ENCODE measurements around the gene DHX57. TPM values are rescaled to one million over a fixed set of nuclear protein-coding genes. Genes with fewer than 3 reads are reported as not detected.
"Not testable (repeated sequence)": the region's sequence is repeated elsewhere in the genome, so short reads cannot be mapped to it uniquely, and the experiment has no call there.

The DHX57 gene
- total and polyA plus RNA-seq, 8 donors: 6.0 to 12.1 (median 9.1) TPM

GRCh38 chr2:38829971-38830370, 45.8 kb downstream of the DHX57 start:
- Histone ChIP-seq H3K4me1 (no peaks in the 10 kb centered on the region), H3K27ac (no peak overlapping the region), H3K36me3 (peaks cover 0 to 13% (median 0%) of the 10 kb centered on the region in 3 donors), H3K27me3 (no peaks in the 10 kb centered on the region), H3K4me3 (no peak overlapping the region), H3K9me3 (no peaks in the 10 kb centered on the region)
- FAIRE-seq (no peak), DNase-seq (no peak), ATAC-seq (peak in 1 of 4 donors; percentile 30)
- TF ChIP-seq CTCF (IDR thresholded peaks at IDR 0.05): no peak
- intact Hi-C loops (cut with DNase I): no loop called here
- 95 to 98% methylated on average over 1 of the region's 1 CpG for WGBS, 2 donors

- no peaks in the 10 kb centered on the region for H3K27me3 ChIP-seq
- no peak for TF ChIP-seq CTCF (IDR thresholded peaks at IDR 0.05)
- no peak overlapping the region for H3K4me3 ChIP-seq
- intact Hi-C loops (cut with DNase I): no loop called here
- no peaks in the 10 kb centered on the region for H3K4me1 ChIP-seq
- peaks cover 0 to 7% (median 0%) of the 10 kb centered on the region in 3 donors for H3K36me3 ChIP-seq
- no peak overlapping the region for H3K27ac ChIP-seq
- ATAC-seq (no peak), FAIRE-seq (no peak), DNase-seq (no peak)
- 83% methylated on average over 4 of the region's 4 CpGs for WGBS, 2 donors
- no peaks in the 10 kb centered on the region for H3K9me3 ChIP-seq
Measured at GRCh38 chr2:38828460-38828859, 47.3 kb downstream of the DHX57 start.

- FAIRE-seq; H3K27ac ChIP-seq; DNase-seq; H3K4me3 ChIP-seq; H3K27me3 ChIP-seq; H3K36me3 ChIP-seq; intact Hi-C loops (cut with DNase I); H3K4me1 ChIP-seq; H3K9me3 ChIP-seq: not testable (repeated sequence)
- 89 to 92% methylated on average over 10 of the region's 10 CpGs for WGBS, 2 donors
- ATAC-seq: peak in 1 of 4 donors; percentile 32
Measured at GRCh38 chr2:38827539-38828145, 48.1 kb downstream of the DHX57 start.

- Histone ChIP-seq H3K4me3 (no peak overlapping the region), H3K9me3 (no peaks in the 10 kb centered on the region), H3K27me3 (no peaks in the 10 kb centered on the region), H3K4me1 (no peaks in the 10 kb centered on the region), H3K36me3 (peaks cover 0 to 11% (median 0%) of the 10 kb centered on the region in 3 donors), H3K27ac (no peak overlapping the region)
- DNase-seq (no peak), ATAC-seq (no peak), FAIRE-seq (no peak)
- whole genome bisulfite sequencing, 2 donors: 95 to 97% methylated on average over 2 of the region's 2 CpGs
- no peak for TF ChIP-seq CTCF (IDR thresholded peaks at IDR 0.05)
- intact Hi-C loops (cut with DNase I): no loop called here
Measured at GRCh38 chr2:38825956-38826355, 49.8 kb downstream of the DHX57 start.

GRCh38 chr2:38824906-38825305, 50.8 kb downstream of the DHX57 start:
- no peak for DNase-seq
- Histone ChIP-seq H3K36me3 (peaks cover 0 to 11% (median 0%) of the 10 kb centered on the region in 3 donors), H3K9me3 (no peaks in the 10 kb centered on the region), H3K27ac (no peak overlapping the region), H3K4me3 (no peak overlapping the region), H3K27me3 (no peaks in the 10 kb centered on the region), H3K4me1 (no peaks in the 10 kb centered on the region)
- TF ChIP-seq CTCF (IDR thresholded peaks at IDR 0.05): no peak
- intact Hi-C loops (cut with DNase I): no loop called here
- 96 to 97% methylated on average over 2 of the region's 2 CpGs for WGBS, 2 donors
- no peak for ATAC-seq
- FAIRE-seq: no peak
